Limb (tissue), 2 donors: Measurements from ENCODE around the gene GC.
"Not testable (repeated sequence)": the region's sequence is repeated elsewhere in the genome, so short reads cannot be mapped to it uniquely, and the experiment has no call there.

Source experiments
- DNase-seq, 2 donors: peaks; one replicate each; pipeline ENCODE4 v3.0.0-alpha.2; 2016; ENCODE audit errors: extremely low spot score in 2 of 2

The GC gene, protein sequence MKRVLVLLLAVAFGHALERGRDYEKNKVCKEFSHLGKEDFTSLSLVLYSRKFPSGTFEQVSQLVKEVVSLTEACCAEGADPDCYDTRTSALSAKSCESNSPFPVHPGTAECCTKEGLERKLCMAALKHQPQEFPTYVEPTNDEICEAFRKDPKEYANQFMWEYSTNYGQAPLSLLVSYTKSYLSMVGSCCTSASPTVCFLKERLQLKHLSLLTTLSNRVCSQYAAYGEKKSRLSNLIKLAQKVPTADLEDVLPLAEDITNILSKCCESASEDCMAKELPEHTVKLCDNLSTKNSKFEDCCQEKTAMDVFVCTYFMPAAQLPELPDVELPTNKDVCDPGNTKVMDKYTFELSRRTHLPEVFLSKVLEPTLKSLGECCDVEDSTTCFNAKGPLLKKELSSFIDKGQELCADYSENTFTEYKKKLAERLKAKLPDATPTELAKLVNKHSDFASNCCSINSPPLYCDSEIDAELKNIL

DNA sequence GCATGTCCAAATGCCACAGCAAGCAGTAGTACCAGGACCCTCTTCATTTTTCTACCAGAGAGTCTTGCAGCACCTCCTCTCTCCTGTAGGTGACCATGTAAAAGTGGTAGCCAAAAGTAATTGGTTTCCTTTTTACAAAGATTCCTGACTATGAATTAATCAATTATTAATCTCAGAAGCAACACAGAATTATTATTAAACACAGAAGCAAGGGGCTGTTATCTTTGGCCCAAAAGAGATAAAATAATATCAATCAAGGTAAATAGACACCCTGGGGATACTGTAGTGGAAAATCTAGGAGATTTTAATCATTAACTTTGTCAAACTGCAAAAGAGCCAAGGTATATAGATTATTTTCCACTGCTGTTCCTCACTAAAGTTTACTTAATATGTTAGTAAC is at the start of gene GC:
Gene GC, minus strand, starts transcription at position 108 of the 400 bp plus-strand sequence. Its CDS starts 61 bp downstream, at position 47.
- DNase-seq, result no peak

DNA sequence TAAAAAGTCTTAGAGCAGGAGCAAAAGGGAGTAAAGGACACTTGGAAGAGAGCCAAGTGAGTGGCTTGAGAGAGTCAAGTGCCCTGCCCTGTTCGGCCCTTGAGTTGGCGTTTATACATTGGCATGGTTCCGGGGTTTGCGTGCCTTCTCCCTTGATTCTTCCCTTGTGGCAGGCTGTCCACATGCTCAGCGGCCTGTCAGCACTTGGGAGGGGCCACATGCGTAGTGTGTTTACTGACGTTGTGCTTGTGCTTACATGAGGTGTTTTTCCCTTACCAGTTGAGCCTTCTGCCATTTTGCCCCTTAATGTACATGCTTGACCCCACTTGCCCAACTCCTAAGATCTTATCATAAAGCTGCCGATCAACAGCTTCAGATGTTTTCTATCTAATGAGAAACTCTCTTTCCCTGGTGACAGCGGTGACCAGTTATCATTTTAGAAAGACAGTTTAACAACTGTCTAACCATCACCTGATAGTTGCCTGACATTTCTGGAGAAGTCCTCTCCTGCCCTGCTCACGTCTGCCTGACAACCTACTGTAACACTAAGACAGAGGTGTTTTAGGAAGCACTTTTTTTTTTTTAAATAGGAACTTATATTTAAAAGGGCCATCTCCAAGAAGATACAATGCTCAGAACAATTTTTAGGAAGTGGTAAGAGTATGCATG is 49.5 kb upstream of the GC start:
- no peak for DNase-seq

DNA sequence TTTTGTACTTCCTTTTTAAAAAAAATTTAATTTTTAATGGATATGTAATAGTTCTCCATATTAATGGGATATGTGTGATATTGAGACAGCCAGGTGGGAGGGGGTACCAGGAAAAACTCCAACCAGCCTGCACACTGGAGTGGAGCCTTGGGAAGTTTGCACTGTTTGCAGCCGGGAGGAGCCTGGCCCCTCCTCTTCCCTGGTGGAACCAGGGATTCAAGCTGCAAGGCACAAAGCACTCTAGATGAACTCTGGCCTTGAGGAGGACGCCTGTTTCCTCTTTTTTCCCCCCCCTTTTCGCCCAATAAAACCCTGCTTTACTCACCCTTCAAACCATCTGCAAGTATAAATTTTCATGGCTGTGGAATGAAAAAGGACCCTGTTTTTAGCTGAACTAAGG is 48.2 kb upstream of the GC start:
- no peak for DNase-seq

DNA sequence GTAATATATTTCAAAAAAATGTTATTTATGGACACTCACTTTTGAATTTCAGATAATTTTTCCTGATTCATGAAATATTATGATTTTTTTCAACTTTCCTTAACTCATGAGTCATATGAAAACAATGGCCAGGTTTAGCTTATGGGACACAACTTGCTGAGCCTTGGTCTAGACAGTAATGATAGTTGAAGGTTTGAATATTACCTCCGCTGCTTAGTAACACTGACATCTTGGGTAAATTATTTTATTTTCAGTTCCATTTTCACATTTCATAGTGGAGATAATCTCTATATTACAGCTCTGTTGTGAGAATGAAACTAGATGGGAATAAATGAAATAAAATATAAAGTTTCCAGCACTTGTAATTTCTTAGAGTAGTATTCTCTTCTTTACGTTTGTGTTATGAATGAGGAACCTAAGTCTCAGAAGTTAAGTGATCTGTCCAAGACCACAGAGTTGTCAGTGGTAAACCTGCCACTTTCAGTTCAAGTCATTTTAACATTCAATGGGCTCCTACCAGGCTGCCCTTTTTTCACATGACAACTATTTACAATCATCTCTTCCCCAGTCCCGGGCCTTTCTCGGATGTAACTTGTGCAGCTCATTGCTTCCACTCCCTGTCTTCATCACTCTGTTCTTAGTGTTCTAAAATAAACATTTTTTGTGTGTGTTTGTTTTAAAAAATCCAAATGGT is 46.8 kb upstream of the GC start:
- DNase-seq, result no peak

DNA sequence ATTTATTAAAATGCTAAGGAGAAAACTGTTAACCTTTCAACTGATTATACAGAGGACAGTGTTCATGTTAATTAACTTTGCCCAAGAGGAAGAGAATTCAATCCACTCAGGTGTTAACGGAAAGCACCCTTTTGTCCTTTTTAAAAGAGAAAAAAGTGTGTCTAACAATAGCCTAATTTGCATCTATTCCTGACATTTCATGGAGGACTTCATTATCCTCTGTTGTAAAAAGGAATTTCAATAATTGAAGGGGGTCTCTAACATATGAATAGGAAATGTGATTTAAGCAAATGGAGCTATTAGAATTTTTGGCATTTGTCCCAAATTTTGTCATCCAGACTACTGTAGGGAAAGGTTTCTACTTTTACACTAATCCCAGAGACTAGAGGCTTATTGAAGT is 44.6 kb upstream of the GC start:
- DNase-seq, result no peak

DNA sequence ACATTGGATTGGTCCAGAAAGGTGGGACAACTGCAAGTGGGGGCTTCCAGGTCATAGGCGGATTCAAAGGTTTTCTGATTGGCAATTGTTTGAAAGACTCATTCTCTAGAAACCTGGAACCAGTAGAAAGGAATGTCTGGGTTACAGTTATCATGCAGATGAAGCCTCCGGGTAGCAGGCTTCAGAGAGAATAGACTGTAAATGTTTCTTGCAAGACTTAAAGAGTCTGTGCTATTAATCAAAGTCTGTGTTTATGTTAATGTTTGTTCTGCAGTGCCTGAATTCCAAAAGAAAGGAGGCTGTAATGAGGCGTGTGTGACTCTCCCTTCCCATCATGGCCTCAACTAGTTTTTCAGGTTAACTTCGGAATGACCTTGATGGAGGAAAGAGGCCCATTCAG is 43.9 kb upstream of the GC start:
- no peak for DNase-seq

DNA sequence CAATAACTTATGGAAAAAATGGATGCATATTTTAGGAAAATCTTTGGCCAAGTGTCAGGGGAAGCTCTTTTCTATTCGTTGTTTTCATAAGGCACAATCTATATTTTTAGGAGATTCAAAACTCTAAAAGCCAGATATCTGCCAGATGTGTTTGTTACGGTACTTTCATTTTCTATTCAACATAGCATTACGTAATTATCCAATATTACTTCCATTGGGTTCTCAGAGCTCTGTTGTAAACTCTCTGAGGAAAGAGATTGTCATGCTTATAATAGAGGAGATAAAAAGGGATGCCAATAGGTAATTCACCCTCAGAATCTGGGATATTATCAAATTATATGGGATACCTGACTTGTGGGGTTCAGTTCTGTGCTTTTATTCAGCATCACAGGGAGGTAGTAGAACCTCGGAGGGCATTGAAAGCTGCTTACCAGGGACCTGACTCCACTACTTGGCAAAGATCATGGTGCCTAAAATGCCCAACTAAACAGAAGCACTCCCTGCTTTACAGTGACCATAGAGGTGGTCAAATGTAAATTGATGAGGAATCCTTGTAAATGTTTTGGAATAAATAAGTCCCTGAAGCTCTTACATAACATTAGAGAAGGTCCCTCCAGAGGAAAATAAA is 32.9 kb upstream of the GC start:
- no peak for DNase-seq

DNA sequence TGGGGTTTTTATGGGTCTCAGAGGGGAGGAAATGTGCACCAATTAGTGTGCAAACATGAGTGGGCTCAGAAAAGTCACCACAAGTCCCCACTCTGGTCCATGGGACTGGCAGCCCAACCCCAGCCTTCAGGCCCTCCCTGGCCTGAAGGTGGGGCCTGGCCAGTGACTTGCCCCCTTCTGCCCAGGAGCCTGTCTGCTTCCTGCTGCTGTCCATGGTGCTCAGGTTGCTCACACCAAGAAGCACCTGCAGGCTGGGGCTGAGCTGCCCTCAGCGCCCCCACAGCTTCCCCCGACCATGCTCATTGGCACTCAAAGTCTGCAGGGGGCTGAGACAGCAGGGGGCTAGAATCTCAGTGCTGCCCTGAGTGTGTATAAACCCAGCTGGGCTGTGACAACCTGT is 30.6 kb upstream of the GC start:
- DNase-seq, result no peak

DNA sequence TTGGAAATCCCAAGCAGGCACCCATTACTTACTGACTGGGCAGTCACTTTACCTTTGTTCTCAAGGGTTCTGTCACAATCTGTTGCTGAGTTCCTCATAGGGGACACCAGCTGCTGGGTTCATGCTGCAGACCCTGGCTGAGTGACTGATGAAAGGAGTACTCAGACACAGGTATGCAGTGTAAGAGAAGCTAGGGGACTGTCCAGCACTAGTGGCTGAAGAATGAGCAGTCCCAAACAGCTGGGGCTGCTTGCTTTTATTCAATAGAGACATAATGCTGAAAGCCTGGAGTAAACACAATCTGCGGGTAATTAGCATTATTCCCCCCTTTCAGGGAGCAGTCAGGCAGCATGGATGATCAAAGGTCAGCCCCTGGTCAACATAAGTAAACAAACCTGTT is 25.9 kb upstream of the GC start:
- not testable (repeated sequence) for DNase-seq

DNA sequence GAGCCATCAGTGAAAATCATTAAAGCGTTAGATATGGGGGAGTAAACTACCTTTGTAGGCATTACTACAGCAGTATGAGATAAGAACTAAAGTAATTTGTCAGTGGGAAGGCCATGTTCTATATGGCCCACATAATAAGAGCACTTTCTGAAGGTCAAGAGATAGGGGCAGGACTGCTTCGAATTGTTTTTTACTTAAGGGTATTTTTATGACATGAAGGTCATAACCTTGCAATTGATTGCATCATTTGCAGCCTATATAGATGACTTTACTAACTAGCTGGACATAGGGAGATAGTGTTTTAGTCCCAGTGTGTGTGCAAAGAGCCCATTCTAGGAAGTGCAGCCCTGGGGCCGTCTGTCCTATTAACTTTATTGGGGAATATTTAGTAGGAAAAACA is 23.6 kb upstream of the GC start:
- DNase-seq, result no peak

DNA sequence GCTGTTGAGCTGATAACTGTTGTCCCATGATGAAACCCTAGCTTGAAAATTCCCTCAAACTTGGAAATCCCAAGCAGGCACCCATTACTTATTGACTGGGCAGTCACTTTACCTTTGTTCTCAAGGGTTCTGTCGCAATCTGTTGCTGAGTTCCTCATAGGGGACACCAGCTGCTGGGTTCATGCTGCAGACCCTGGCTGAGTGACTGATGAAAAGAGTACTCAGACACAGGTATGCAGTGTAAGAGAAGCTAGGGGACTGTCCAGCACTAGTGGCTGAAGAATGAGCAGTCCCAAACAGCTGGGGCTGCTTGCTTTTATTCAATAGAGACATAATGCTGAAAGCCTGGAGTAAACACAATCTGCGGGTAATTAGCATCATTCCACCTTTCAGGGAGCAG is 21.4 kb upstream of the GC start:
- not testable (repeated sequence) for DNase-seq

DNA sequence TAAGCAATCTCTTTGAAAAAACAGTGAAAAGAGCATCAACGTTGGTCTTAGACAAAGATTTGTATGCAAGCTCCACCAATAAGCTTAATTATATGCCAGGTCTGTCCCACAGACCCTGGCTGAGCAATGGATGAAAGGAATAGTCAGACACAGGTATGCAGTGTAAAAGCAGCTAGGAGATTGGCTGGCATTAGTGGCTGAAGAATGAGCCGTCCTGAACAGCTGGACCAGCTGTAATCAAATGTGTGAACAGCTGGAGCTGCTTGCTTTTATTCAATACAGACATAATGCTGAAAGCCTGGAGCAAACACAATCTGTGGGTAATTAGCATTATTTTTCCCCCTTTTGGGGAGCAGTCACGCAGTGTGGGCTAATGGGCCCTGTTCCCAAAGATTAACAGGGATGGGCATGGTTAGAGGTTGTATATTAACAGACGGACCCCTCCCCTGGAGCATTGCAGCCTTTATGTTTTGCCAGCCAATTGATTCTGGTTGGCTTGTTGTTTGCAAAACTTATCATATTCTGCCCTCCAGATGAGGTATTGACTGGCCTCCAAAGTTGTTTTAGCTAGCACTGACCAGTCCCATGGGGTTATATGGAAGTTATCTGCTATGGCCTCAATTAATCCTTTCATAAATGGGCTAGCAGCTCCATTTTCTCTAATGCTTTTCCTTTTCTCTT is 20.3 kb upstream of the GC start:
- not testable (repeated sequence) for DNase-seq

DNA sequence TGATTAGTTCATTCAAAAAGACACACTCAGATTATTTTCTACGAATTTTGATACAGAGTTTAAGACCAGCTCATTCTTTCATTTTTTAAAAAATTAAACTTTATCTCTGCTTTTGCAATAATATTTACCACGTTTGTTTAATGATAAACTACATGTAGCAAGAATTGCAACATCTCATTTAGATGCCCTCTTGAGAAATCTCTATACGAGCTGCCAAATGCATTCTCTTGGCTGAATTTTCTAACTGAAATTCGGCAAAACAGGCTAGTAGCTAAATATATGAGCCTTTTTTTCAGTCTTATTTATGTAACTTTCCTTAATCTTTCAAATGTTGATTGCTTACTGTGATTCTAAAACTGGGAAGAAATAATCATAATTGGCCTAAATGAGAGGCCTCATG is 2.1 kb upstream of the GC start:
- no peak for DNase-seq

DNA sequence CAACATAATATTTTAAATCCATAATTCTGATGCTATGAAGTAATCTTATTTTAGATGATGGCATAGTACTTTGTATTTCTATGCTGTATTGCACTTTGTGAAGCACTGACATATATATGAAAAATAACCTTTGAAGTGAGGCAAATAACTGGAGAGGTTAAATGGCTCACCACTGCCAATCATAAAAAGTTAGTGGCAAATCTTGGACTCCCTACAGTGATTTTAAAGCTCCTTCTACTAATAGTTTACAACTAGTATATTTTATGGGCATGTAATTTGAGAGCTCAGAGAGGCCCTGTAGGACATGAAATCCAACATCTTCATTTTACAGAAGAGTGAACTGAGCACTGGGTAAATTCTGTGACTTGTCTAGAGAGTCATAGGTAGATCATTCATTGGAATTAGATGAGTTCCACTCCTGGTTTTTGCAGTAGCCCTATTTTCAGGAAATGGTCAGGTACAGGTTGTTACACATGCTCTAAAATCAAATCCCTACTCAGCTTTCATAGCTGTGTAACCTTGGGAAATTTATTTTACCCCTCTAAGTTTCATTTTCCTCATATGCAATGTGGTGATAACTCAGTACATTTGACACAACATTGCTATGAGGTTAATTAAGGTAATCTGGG is 804 bp upstream of the GC start:
- DNase-seq, result no peak

DNA sequence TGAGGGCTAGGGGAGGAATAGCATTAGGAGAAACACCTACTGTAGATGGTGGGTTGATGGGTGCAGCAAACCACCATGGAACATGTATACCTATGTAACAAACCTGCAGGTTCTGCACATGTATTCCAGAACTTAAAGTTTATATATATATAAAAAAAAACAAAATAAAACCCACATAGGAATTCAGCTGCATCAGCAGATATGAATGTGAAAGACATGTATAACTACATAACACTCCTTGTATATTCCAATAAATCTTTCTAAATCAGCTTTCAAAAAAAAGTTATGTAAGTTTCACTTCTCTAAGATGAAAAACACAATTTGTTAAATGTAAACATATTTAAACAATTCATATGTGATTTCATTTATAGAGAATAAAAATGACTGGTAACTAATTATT is 6.0 kb downstream of the GC start:
- no peak for DNase-seq

DNA sequence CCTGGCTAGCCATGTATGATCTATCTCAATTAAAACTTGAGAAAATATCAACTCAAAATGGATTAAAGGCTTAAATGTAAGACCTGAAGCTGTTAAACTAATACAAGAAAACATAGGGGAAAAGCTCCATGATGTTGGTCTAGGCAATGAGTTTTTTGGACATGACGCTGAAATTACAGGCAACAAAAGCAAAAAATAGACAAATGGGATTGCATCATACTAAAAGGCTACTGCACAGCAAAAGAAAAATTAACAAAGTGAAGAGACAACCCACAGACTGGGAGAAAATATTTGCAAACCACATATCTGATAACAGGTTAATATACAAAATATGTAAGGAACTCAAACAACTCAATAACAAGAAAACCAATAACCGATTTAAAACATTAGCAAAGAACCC is 8.4 kb downstream of the GC start:
- no peak for DNase-seq

DNA sequence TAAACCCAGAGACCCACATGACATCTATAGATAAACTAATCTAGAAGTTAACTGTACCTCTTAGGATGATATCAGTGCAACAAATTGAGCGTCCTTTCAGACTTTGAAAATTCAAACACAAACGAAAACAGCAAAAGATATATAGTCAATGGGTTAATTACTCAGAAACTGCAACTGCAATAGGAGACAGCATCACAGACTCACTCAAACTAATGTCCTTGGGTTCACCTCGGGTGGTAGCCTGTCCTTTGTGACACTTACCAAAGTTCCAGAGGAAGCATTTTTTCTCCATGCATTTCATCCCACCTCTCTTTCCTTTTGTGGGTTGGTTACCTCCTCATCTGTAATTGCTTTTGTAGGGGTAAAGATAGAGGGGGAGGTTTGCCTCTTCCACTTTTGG is 9.7 kb downstream of the GC start:
- no peak for DNase-seq

DNA sequence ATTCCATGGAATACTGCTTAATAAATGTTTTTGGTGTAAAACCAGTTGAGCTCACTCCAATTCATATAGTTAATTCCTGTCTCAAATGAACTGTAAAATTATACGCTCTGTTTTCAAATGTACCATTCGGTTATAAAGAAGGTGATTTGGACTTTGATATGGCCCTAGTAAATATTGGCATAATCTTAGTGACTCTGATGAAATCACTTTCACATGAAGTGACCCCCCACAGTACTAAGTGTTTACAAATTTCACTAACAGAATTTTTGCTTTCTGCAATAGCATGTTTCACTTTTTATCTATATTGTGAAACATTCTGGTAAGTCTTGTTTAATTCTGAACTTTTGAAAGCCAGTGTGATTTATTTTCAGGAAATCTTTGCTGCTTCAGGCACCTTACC is 10.9 kb downstream of the GC start:
- no peak for DNase-seq

DNA sequence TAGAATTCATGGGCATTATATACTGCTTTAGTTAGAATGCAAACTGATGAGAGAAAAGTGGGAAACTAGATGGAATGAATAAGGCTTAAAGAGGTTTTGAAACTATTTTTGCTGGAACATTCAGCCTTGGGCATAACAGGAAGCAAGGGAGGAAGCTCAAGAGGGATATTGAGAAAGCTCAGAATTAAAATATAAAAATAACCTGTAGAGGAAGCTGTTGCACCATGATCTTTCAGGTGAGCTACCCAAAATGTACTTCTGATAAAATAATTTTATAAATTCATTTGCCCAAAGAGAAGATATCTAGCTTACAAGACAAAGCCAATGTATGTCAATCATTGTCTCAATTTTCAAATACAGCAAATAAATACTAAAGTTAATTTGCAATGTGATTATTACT is 11.3 kb downstream of the GC start:
- no peak for DNase-seq

DNA sequence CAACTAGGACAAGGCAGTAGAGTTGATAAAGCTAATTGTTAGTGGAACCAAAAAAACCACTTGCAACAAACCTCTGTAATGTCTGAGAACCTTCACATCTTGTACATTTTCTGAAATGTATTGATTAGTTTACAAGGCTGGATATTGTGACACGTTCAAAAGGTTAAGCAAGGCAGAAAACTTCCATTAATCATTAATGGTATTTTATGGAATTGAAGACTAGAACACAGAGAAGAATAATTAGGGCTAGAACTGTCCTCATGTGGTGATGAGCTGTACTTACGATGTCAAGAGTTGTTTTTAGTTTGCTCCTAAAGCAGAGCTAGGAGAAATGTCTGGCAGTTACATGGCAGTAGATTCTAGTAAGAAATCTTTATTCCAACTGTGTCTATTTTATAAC is 12.3 kb downstream of the GC start:
- DNase-seq, result no peak

DNA sequence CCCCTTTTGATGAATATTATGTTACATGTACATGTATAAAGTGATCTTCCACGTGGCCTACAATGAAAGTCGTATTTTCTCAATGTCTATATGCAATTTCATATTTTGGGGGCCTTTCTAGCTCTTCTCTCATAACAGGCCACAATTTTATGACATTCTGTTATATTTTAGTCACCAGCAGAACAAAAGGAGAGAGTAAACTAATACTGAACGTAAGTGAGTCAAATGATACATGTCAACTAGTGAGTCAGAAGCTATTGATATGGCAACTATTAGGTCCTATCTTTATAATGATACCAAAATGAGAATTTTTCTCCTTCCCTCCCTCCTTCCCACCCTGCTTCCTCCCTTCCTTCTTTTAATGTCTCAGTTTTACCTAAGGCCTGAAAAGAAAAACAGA is 14.4 kb downstream of the GC start:
- no peak for DNase-seq
